ENCODE data around the gene C4orf46.

C4orf46 gene

GRCh38 chr4:158682066-158682465 is 10.4 kb upstream of the C4orf46 start:
- H3K4me3 ChIP-seq (ENCODE audit: low read depth, low read length) = no peak overlapping the region
- in situ Hi-C loops (cut with HindIII; ENCODE audit: low sequenced_read_pairs) = no loop called here

GRCh38 chr4:158681629-158682028 is 9.9 kb upstream of the C4orf46 start:
- no peak for TF ChIP-seq CTCF (IDR thresholded peaks at IDR 0.05; ENCODE audit: low read depth, low read length, missing control alignments)
- DNase-seq (ENCODE audit: low read depth) = no peak
- in situ Hi-C loops (cut with HindIII; ENCODE audit: low sequenced_read_pairs) = no loop called here
- no peak overlapping the region for H3K4me3 ChIP-seq (ENCODE audit: low read depth, low read length)

More at GRCh38 chr4:158682066-158682465, 10.4 kb upstream of the C4orf46 start:
- TF ChIP-seq CTCF (IDR thresholded peaks at IDR 0.05; ENCODE audit: low read depth, low read length, missing control alignments) = no peak
- no peak for DNase-seq (ENCODE audit: low read depth)

- H3K4me3 ChIP-seq (ENCODE audit: low read depth, low read length) = no peak overlapping the region
- in situ Hi-C loops (cut with HindIII; ENCODE audit: low sequenced_read_pairs) = no loop called here
- TF ChIP-seq CTCF (IDR thresholded peaks at IDR 0.05; ENCODE audit: low read depth, low read length, missing control alignments) = no peak
- DNase-seq (ENCODE audit: low read depth) = no peak
These were observed 7.1 kb upstream of the C4orf46 start for GRCh38 chr4:158678767-158679166.

GRCh38 chr4:158676076-158676475 is 4.4 kb upstream of the C4orf46 start:
- H3K4me3 ChIP-seq (ENCODE audit: low read depth, low read length) = no peak overlapping the region
- no peak for TF ChIP-seq CTCF (IDR thresholded peaks at IDR 0.05; ENCODE audit: low read depth, low read length, missing control alignments)
- DNase-seq (ENCODE audit: low read depth) = no peak
- in situ Hi-C loops (cut with HindIII; ENCODE audit: low sequenced_read_pairs) = no loop called here

DNA sequence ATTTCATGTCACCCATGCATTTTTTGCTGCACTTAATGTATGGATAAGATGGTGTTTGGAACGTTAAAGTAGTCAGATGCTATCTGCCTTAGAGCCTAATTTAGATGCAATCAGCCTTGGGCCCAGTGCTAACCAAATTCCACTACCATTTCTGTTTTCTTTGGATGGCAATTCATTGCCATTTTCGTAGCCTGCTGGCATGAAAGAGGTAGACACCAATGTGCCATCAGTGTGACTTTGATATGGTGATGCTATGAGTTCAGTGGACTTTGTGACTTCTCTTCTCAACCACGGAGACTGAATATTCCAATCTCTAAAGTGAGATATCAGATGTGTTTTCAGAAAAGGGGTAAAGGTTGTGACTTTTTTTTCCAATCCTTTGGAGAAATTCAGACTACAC is 1.9 kb upstream of the C4orf46 start:
- in situ Hi-C loops (cut with HindIII; ENCODE audit: low sequenced_read_pairs) = no loop called here
- TF ChIP-seq CTCF (IDR thresholded peaks at IDR 0.05; ENCODE audit: low read depth, low read length, missing control alignments) = no peak
- DNase-seq (ENCODE audit: low read depth) = no peak
- no peak overlapping the region for H3K4me3 ChIP-seq (ENCODE audit: low read depth, low read length)

DNA sequence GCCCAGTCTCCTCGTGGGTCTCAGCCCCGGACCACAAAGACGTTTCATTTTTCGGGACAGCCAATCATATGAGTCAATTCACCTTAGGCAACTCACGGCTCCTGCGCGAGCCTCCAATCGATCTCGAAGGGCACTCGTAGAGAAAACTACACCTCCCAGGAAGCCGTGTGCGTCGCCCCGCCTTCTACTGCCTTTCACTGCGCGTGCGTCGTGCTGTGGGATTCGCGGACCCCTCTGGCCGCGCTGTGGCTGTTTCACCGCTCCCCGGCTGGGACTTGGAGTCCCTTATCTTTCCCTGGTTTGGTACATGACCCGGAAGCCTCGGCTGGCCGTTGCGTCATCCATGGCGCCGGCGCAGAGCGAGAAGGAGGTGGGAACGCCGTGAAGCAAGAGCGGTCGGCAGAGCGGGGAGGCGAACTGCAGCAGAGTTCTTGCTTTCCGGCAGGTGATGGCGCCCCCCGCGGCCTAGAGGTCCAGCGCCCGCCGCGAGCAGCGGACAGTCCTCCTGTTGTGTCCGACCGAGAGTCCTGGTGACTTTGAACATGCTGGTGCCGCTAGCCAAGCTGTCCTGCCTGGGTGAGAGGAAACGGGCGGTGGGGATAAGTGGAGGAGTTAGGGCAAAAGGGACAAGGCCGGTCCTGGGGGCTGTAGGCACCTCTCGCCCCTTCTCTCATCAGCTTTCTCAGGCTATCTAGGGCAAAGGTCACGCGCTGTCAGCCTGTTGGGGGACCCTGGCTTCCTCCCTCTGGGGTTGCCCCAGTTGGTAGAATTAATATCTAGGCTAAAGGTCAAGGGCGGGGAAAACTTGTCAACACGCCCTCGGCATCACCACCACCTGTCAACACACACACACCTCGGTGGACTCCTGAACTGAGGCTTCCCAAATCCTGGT is 474 bp upstream of the C4orf46 start, which contains the start of gene ETFDH:
TSS of gene ETFDH (plus strand) at position 382 of the 892 bp plus-strand sequence. CDS start at position 543, 161 bp downstream.
- peak; percentile 99 for DNase-seq (ENCODE audit: low read depth)
- TF ChIP-seq CTCF (IDR thresholded peaks at IDR 0.05; ENCODE audit: low read depth, low read length, missing control alignments) = peak; percentile 56
- H3K4me3 ChIP-seq (ENCODE audit: low read depth, low read length) = peak within 1 kb of the TSS; percentile 93
- in situ Hi-C loops (cut with HindIII; ENCODE audit: low sequenced_read_pairs) = no loop called here
